ENCODE data around the gene ZFP92.

Gene ZFP92

GRCh38 chrX:153407736-153408135 lies 3.5 kb upstream of the ZFP92 start:
- in situ Hi-C loops (cut with MboI; ENCODE audit: low sequenced_read_pairs): no loop called here

DNA sequence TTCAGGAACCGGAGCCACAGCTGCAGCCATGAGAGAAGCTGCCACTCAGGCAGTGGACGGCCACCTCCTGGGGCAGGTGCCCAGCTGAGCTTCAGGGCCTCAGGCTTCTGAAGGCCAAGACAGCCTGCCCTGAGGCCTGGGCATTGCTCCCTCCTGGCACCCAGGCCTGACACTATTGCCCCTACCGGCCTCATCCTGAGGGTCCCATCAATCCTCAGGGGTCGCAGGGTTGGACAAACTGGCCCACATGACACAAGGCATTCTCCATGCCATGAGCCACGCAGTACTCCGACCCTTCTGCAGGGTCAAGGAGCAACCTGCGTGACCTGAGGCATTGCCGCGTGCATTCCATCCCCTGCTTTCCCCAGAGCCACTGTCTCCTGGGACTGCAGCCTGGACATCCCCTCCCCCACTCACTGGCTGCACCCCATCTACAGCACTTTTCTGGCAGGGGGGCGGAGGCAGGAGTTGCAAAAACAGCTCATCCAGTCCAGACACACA lies 3.0 kb upstream of the ZFP92 start:
- in situ Hi-C loops (cut with MboI; ENCODE audit: low sequenced_read_pairs): no loop called here

DNA sequence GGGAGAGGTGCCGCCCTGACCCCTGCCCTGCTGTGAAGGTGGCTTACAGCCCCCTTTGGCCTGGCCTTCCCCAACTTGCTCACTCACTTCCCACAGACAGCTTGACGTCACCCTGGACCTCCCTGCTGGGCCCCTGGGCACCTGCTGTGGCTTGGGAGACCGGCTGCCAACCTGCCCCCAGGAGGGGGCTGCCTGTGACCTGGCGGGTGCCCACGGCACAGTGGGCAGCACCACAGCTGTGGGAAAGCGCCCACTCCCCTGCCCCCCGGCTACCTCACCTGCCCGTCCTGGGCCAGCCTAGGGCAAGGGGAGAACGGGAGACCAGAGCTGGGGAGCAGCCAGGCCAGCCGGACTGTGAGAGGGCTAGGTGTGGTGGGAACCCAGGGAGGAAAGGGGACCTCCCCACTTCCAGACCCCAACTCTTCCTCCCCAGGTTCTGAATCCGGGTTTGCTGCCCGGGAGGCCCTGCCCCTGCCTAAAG lies 2.4 kb upstream of the ZFP92 start:
- in situ Hi-C loops (cut with MboI; ENCODE audit: low sequenced_read_pairs): no loop called here

- in situ Hi-C loops (cut with MboI; ENCODE audit: low sequenced_read_pairs): no loop called here
Measured at GRCh38 chrX:153409414-153410101, 1.7 kb upstream of the ZFP92 start.

GRCh38 chrX:153410373-153410772 lies 899 bp upstream of the ZFP92 start:
- in situ Hi-C loops (cut with MboI; ENCODE audit: low sequenced_read_pairs): no loop called here

DNA sequence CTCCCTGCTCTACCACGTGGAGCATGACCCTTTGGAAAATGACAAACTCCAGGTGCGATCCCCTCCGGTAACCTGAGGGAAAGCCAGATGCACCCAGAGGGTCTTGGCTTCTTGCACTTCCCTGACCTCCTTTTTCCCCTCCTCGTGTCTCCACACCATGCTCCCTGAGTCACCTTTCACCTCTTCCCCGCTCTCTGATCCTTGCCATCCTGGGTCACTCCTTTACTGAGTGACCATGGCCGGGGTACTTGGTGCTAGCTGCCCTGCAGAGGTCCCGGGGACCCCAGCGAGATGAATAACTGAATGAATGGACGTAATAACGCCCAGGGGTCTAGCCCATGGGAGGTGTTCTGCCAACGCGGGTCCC lies 401 bp upstream of the ZFP92 start:
- in situ Hi-C loops (cut with MboI; ENCODE audit: low sequenced_read_pairs): no loop called here

GRCh38 chrX:153411988-153412574 lies 809 bp downstream of the ZFP92 start:
- in situ Hi-C loops (cut with MboI; ENCODE audit: low sequenced_read_pairs): no loop called here

GRCh38 chrX:153412746-153413720 lies 1.8 kb downstream of the ZFP92 start:
- in situ Hi-C loops (cut with MboI; ENCODE audit: low sequenced_read_pairs): no loop called here

- in situ Hi-C loops (cut with MboI; ENCODE audit: low sequenced_read_pairs): no loop called here
Measured at GRCh38 chrX:153413731-153414130, 2.5 kb downstream of the ZFP92 start.

DNA sequence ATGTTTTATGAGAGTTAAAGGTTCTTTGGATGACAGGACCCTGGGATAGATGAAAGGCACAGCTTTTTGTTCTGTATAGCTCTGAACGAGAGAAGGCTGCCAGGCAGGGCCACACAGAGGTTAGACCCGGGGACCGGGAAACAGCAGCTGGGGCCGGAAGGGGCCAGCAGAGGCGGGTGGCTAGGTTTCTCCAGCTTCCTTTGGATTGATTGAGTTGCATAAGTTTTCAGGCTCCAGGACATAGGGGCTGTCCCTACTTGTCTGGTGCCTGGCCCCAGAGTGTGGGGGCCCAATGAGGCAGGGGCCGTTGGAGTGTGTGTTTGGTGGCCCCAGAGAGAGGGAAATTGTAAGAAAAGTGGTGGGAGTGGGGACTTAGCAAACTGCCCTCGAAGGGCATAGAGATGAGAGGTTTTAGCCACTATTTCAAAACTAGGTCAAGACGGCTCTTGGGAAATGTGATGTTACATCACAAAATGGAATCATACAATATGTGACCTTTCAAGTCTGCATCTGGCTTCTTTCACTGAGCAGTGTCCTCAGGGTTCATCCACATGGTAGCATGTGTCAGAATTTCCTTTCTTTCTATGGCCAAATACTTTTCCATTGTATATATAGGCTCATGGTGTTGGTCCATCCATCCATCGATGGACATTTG lies 3.7 kb downstream of the ZFP92 start:
- in situ Hi-C loops (cut with MboI; ENCODE audit: low sequenced_read_pairs): no loop called here

- in situ Hi-C loops (cut with MboI; ENCODE audit: low sequenced_read_pairs): no loop called here
Measured at GRCh38 chrX:153416781-153417450, 5.6 kb downstream of the ZFP92 start.

DNA sequence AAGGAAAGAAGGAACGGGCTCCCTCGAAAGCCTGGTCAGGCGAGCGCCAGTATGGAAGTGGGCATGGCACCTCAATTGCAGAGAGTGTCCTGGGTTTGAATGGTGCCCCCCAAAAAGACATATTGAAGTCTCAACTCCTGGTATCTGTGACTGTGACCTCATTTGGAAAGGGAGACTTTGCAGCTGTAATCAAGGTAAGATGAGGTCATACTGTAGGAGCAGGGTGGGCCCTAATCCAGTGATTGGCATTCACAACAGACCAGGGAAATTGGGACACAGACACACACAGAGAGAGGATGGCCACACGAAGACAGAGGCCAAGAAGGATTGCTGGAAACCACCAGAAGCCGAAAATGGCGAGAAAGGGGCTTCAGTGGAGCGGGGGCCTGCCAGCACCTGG lies 6.4 kb downstream of the ZFP92 start:
- in situ Hi-C loops (cut with MboI; ENCODE audit: low sequenced_read_pairs): no loop called here

GRCh38 chrX:153420851-153421599 lies 9.8 kb downstream of the ZFP92 start:
- in situ Hi-C loops (cut with MboI; ENCODE audit: low sequenced_read_pairs): no loop called here

DNA sequence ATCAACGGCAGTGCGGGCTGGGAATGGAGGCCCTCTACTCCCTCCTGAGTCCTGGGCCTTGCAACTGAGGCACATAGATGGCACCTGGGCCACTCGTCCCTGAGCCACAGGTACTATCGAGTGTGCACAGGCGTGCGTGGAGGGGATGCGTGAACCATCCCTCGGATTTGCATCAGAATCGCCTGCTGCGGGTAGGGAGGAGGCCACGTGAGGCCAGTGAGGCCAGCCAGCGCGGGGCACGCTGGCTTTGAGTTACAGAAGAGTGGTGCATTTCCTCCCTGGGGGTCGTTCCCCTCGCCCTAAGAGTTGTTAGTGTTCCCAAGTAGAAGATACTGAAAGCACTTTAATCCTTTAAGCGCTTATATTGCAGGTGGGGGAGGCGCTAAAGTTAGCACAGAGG lies 10.6 kb downstream of the ZFP92 start:
- in situ Hi-C loops (cut with MboI; ENCODE audit: low sequenced_read_pairs): no loop called here

GRCh38 chrX:153423652-153424051 lies 12.4 kb downstream of the ZFP92 start:
- in situ Hi-C loops (cut with MboI; ENCODE audit: low sequenced_read_pairs): no loop called here

- in situ Hi-C loops (cut with MboI; ENCODE audit: low sequenced_read_pairs): no loop called here
Measured at GRCh38 chrX:153426204-153426603, 14.9 kb downstream of the ZFP92 start.

GRCh38 chrX:153430796-153431195 lies 19.5 kb downstream of the ZFP92 start:
- in situ Hi-C loops (cut with MboI; ENCODE audit: low sequenced_read_pairs): no loop called here

DNA sequence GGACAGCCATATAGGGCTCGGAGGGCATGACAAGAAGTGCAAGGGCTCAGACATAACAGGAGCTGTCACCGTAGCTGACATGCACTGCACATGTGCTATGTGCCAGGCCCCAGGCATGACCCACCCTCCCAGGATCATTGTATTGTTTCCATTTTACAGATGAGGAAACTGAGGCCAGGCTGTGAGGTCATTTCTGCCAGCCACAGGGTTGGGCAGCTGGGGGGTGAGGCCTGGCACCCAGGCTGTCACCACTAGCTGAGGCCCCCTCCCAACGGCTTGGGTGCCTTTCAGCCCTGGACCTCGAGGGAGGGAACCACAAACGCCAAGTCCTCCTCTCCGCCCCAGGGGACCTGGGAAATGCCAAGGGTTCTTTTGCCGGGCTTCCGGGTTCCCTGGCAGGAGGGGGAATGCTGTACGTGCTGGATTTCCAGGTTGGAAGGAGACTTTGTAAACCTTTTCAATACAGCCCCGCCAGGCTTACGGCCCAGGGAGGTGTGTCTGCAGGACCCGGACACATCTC lies 21.9 kb downstream of the ZFP92 start:
- in situ Hi-C loops (cut with MboI; ENCODE audit: low sequenced_read_pairs): no loop called here

- in situ Hi-C loops (cut with MboI; ENCODE audit: low sequenced_read_pairs): no loop called here
Measured at GRCh38 chrX:153433781-153434285, 22.6 kb downstream of the ZFP92 start.

Data from HL-60/S4 treated with phorbol 12-myristate 13-acetate at 8.2 ng/mL for 4 days and 3 days (cell line).